GM23248 (cell line): ENCODE measurements around the gene TSPAN5. TPM values are rescaled to one million over a fixed set of nuclear protein-coding genes. Genes with fewer than 3 reads are reported as not detected.

Experiments
- DNase-seq: peaks from one replicate; pipeline ENCODE4 v3.0.0-alpha.2; 2015
- H2AFZ ChIP-seq: fragments of 200-600 bp; sonication (generic); 2 replicates; pipeline ENCODE4 v1.6.1; 2016; ENCODE audit warnings: antibody characterized with exemption
- H3F3A ChIP-seq: fragments of 200-600 bp; sonication (generic); 2 replicates; pipeline ENCODE4 v1.6.1; 2016; ENCODE audit warnings: mild to moderate bottlenecking, antibody characterized with exemption, mixed run types; ENCODE audit not compliant: insufficient read depth
- H3K27ac ChIP-seq: fragments of 200-600 bp; sonication (generic); 2 replicates; pipeline ENCODE4 v1.5.1; 2016; ENCODE audit warnings: mild to moderate bottlenecking
- H3K27me3 ChIP-seq: fragments of 200-600 bp; sonication (generic); replicated peaks from 2 replicates; pipeline ENCODE4 v1.6.1; 2016; ENCODE audit warnings: mild to moderate bottlenecking; ENCODE audit not compliant: insufficient read depth
- H3K36me3 ChIP-seq: fragments of 200-600 bp; sonication (generic); 2 replicates; pipeline ENCODE4 v1.6.1; 2016; ENCODE audit warnings: low read depth, mild to moderate bottlenecking
- H3K4me1 ChIP-seq: fragments of 200-600 bp; sonication (generic); 2 replicates; pipeline ENCODE4 v1.6.1; 2016; ENCODE audit warnings: mild to moderate bottlenecking; ENCODE audit not compliant: insufficient read depth
- H3K4me2 ChIP-seq: fragments of 200-600 bp; sonication (generic); one replicate; pipeline ENCODE4 v1.6.1; 2016; ENCODE audit warnings: mild to moderate bottlenecking; ENCODE audit not compliant: unreplicated experiment
- H3K4me3 ChIP-seq: fragments of 200-600 bp; sonication (generic); 2 replicates; pipeline ENCODE4 v1.5.1; 2016; ENCODE audit warnings: mild to moderate bottlenecking
- H3K79me2 ChIP-seq: fragments of 200-600 bp; sonication (generic); 2 replicates; pipeline ENCODE4 v1.6.1; 2016; ENCODE audit warnings: mild to moderate bottlenecking; ENCODE audit not compliant: insufficient read depth
- H3K9ac ChIP-seq: fragments of 200-600 bp; sonication (generic); 2 replicates; pipeline ENCODE4 v1.6.1; 2016; ENCODE audit warnings: mild to moderate bottlenecking
- H3K9me2 ChIP-seq: fragments of 200-600 bp; sonication (generic); 2 replicates; pipeline ENCODE4 v1.6.1; 2016; ENCODE audit warnings: mixed run types, mild to moderate bottlenecking, moderate library complexity; ENCODE audit not compliant: insufficient read depth
- H3K9me3 ChIP-seq: fragments of 200-600 bp; sonication (generic); one replicate; pipeline ENCODE4 v1.6.1; 2017; ENCODE audit warnings: low read depth
- H4K20me1 ChIP-seq: fragments of 200-600 bp; sonication (generic); 2 replicates; pipeline ENCODE4 v1.6.0; 2016; ENCODE audit not compliant: insufficient read depth
- EZH2 ChIP-seq: fragments of 200-600 bp; sonication (generic); IDR thresholded peaks from 2 replicates; pipeline ENCODE4 v1.6.1; 2018; ENCODE audit warnings: antibody characterized with exemption, mild to moderate bottlenecking; ENCODE audit not compliant: insufficient read depth, poor library complexity, severe bottlenecking
- EZH2phosphoT487 ChIP-seq: fragments of 200-600 bp; sonication (generic); IDR thresholded peaks from 2 replicates; pipeline ENCODE4 v1.6.1; 2018; ENCODE audit warnings: antibody characterized with exemption, moderate library complexity, mild to moderate bottlenecking, low read depth; ENCODE audit not compliant: insufficient read depth
- WGBS, 2 experiments: methylation state at CpG; one replicate each; pipeline ENCODE4 v1.1.6; 2015 to 2017; ENCODE audit warnings: low lambda C conversion rate in 2 of 2, low coverage in 1 of 2; ENCODE audit errors: missing lambda C conversion rate in 2 of 2; 5-methylcytosine and 5-hydroxymethylcytosine counted together
- in situ Hi-C: fragments of 300-500 bp; cut with MboI; formaldehyde crosslinking; loops from 2 replicates; pipeline ENCODE4 v1.15.0; 2020
- polyA plus RNA-seq: library from polyadenylated mRNA; unstranded; fragments of >200 nt; fragmentation: Nextera tagmentation; extraction: Ambion mirVana; gene quantifications from 2 replicates; pipeline ENCODE4 v1.2.1, GENCODE V29; 2016
- total RNA-seq: library from RNA; depleted of rRNA; stranded (reverse); fragments of >200 nt; shearing (Covaris generic); gene quantifications from 2 replicates; pipeline ENCODE4 v1.2.3, GENCODE V29; 2014

Gene TSPAN5
- total and polyA plus RNA-seq, 2 experiments from 2014 or later, result 61.9 to 76.6 TPM

GRCh38 chr4:98485816-98486345 lies 172.5 kb downstream of the TSPAN5 start:
- H3K4me1 ChIP-seq, result peaks cover 41% of the 10 kb centered on the region

GRCh38 chr4:98484031-98484430 lies 174.4 kb downstream of the TSPAN5 start:
- H3K9ac ChIP-seq, result no peak overlapping the region
- H4K20me1 ChIP-seq, result no peaks in the 10 kb centered on the region
- peaks cover 39% of the 10 kb centered on the region for H3F3A ChIP-seq
- DNase-seq, result peak; percentile 42
- no peaks in the 10 kb centered on the region for H3K9me2 ChIP-seq
- 69 to 77% methylated on average over 3 of the region's 3 CpGs for WGBS, 2 experiments
- H2AFZ ChIP-seq, result no peak overlapping the region
- no peaks in the 10 kb centered on the region for H3K36me3 ChIP-seq
- no peak for TF ChIP-seq EZH2
- TF ChIP-seq EZH2phosphoT487, result no peak
- no peaks in the 10 kb centered on the region for H3K9me3 ChIP-seq
- H3K79me2 ChIP-seq, result peaks cover 90% of the 10 kb centered on the region
- no peaks in the 10 kb centered on the region for H3K27me3 ChIP-seq
- H3K4me2 ChIP-seq, result peak overlapping the region; percentile 49
- in situ Hi-C loops, result no loop called here
- H3K4me1 ChIP-seq, result peaks cover 48% of the 10 kb centered on the region
- H3K4me3 ChIP-seq, result no peak overlapping the region
- peak overlapping the region; percentile 78 for H3K27ac ChIP-seq

More at GRCh38 chr4:98485816-98486345, 172.5 kb downstream of the TSPAN5 start:
- H3K79me2 ChIP-seq, result peaks cover 90% of the 10 kb centered on the region
- peaks cover 36% of the 10 kb centered on the region for H3F3A ChIP-seq
- no peaks in the 10 kb centered on the region for H3K36me3 ChIP-seq
- H3K9ac ChIP-seq, result no peak overlapping the region
- DNase-seq, result no peak
- in situ Hi-C loops, result no loop called here
- no peak overlapping the region for H3K4me3 ChIP-seq
- no peaks in the 10 kb centered on the region for H3K9me3 ChIP-seq
- H3K9me2 ChIP-seq, result no peaks in the 10 kb centered on the region
- no peak overlapping the region for H3K27ac ChIP-seq
- TF ChIP-seq EZH2 (no peak), EZH2phosphoT487 (no peak)
- H3K4me2 ChIP-seq, result no peak overlapping the region
- H4K20me1 ChIP-seq, result no peaks in the 10 kb centered on the region
- WGBS, 2 experiments, result 96 to 97% methylated on average over 7 of the region's 7 CpGs
- no peak overlapping the region for H2AFZ ChIP-seq
- no peaks in the 10 kb centered on the region for H3K27me3 ChIP-seq

GRCh38 chr4:98482847-98483806 lies 175.3 kb downstream of the TSPAN5 start:
- in situ Hi-C loops, result no loop called here
- peaks cover 40% of the 10 kb centered on the region for H3F3A ChIP-seq
- peaks cover 52% of the 10 kb centered on the region for H3K4me1 ChIP-seq
- peak overlapping the region; percentile 78 for H3K27ac ChIP-seq
- peak overlapping the region; percentile 38 for H3K9ac ChIP-seq
- H3K27me3 ChIP-seq, result no peaks in the 10 kb centered on the region
- no peak overlapping the region for H2AFZ ChIP-seq
- H3K4me3 ChIP-seq, result no peak overlapping the region
- H3K9me3 ChIP-seq, result no peaks in the 10 kb centered on the region
- no peaks in the 10 kb centered on the region for H3K9me2 ChIP-seq
- peaks cover 90% of the 10 kb centered on the region for H3K79me2 ChIP-seq
- H3K4me2 ChIP-seq, result peak overlapping the region; percentile 49
- no peaks in the 10 kb centered on the region for H4K20me1 ChIP-seq
- H3K36me3 ChIP-seq, result no peaks in the 10 kb centered on the region
- TF ChIP-seq EZH2phosphoT487, result no peak
- TF ChIP-seq EZH2, result no peak
- WGBS, 2 experiments, result 65 to 72% methylated on average over 10 of the region's 10 CpGs
- DNase-seq, result peak; percentile 66

- H3K9ac ChIP-seq, result no peak overlapping the region
- no peaks in the 10 kb centered on the region for H3K27me3 ChIP-seq
- H3K79me2 ChIP-seq, result peaks cover 90% of the 10 kb centered on the region
- peaks cover 52% of the 10 kb centered on the region for H3K4me1 ChIP-seq
- H3K36me3 ChIP-seq, result no peaks in the 10 kb centered on the region
- H3K9me3 ChIP-seq, result no peaks in the 10 kb centered on the region
- no peak overlapping the region for H3K4me2 ChIP-seq
- no peak overlapping the region for H2AFZ ChIP-seq
- no peak overlapping the region for H3K4me3 ChIP-seq
- peak overlapping the region; percentile 78 for H3K27ac ChIP-seq
- DNase-seq, result no peak
- no peaks in the 10 kb centered on the region for H3K9me2 ChIP-seq
- peaks cover 40% of the 10 kb centered on the region for H3F3A ChIP-seq
- WGBS, 2 experiments, result 69 to 70% methylated on average over 3 of the region's 3 CpGs
- in situ Hi-C loops, result no loop called here
- H4K20me1 ChIP-seq, result no peaks in the 10 kb centered on the region
- TF ChIP-seq EZH2, result no peak
- TF ChIP-seq EZH2phosphoT487, result no peak
These were observed 175.9 kb downstream of the TSPAN5 start for GRCh38 chr4:98482503-98482846.
